Loucy (cell line): ENCODE measurements around the gene MGRN1.

Source experiments
- H2AFZ ChIP-seq: fragments of 200-600 bp; sonication (generic); 2 replicates; pipeline ENCODE4 v1.6.0; 2016; ENCODE audit warnings: antibody characterized with exemption, mild to moderate bottlenecking, low read length, moderate library complexity
- H3F3A ChIP-seq: fragments of 200-600 bp; 2 replicates; pipeline ENCODE4 v1.6.0; 2016; ENCODE audit warnings: antibody characterized with exemption, low read depth, mild to moderate bottlenecking
- H3K27me3 ChIP-seq: fragments of 200-600 bp; sonication (generic); 2 replicates; pipeline ENCODE4 v1.6.1; 2014; ENCODE audit warnings: low read length, mild to moderate bottlenecking; ENCODE audit not compliant: insufficient read depth, poor library complexity, severe bottlenecking
- H3K36me3 ChIP-seq: fragments of 200-600 bp; sonication (generic); 2 replicates; pipeline ENCODE4 v1.6.1; 2016; ENCODE audit warnings: low read length; ENCODE audit not compliant: insufficient read depth
- H3K4me1 ChIP-seq: fragments of 200-600 bp; sonication (generic); 2 replicates; pipeline ENCODE4 v1.5.1; 2014; ENCODE audit warnings: low read length, mild to moderate bottlenecking; ENCODE audit not compliant: insufficient read depth, poor library complexity, severe bottlenecking
- H3K4me2 ChIP-seq: fragments of 200-600 bp; sonication (generic); 2 replicates; pipeline ENCODE4 v1.6.0; 2014; ENCODE audit warnings: antibody characterized with exemption, low read length, low read depth, mild to moderate bottlenecking; ENCODE audit not compliant: poor library complexity, severe bottlenecking
- H3K4me3 ChIP-seq: fragments of 200-600 bp; sonication (generic); 2 replicates; pipeline ENCODE4 v1.5.1; 2014; ENCODE audit warnings: low read length, mild to moderate bottlenecking, mixed read lengths; ENCODE audit not compliant: poor library complexity, severe bottlenecking
- H3K79me2 ChIP-seq: fragments of 200-600 bp; sonication (generic); 2 replicates; pipeline ENCODE4 v1.6.1; 2014; ENCODE audit warnings: low read length; ENCODE audit not compliant: insufficient read depth
- H3K9ac ChIP-seq: fragments of 200-600 bp; sonication (generic); 2 replicates; pipeline ENCODE4 v1.6.0; 2014; ENCODE audit warnings: mild to moderate bottlenecking, low read depth, low read length, moderate library complexity; ENCODE audit not compliant: poor library complexity, severe bottlenecking
- H3K9me2 ChIP-seq: fragments of 200-600 bp; sonication (generic); replicated peaks from 2 replicates; pipeline ENCODE4 v1.6.1; 2016; ENCODE audit warnings: low read depth, low read length, mixed read lengths
- H3K9me3 ChIP-seq: fragments of 200-600 bp; sonication (generic); 2 replicates; pipeline ENCODE4 v1.6.1; 2014; ENCODE audit warnings: mild to moderate bottlenecking, antibody characterized with exemption, low read length, low read depth; ENCODE audit not compliant: insufficient read depth
- H4K20me1 ChIP-seq: fragments of 200-600 bp; sonication (generic); 2 replicates; pipeline ENCODE4 v1.6.0; 2014; ENCODE audit warnings: antibody characterized with exemption, low read length, mild to moderate bottlenecking; ENCODE audit not compliant: insufficient read depth, poor library complexity, severe bottlenecking
- CTCF ChIP-seq: fragments of 200-600 bp; sonication (generic); conservative IDR thresholded peaks from 2 replicates; pipeline ENCODE4 v1.5.1; 2014; ENCODE audit warnings: mild to moderate bottlenecking, antibody characterized with exemption, low read length
- EZH2phosphoT487 ChIP-seq: fragments of 200-600 bp; IDR thresholded peaks from 2 replicates; pipeline ENCODE4 v1.6.1; 2018; ENCODE audit warnings: antibody characterized with exemption, mild to moderate bottlenecking, moderate library complexity, borderline replicate concordance

Gene MGRN1

DNA sequence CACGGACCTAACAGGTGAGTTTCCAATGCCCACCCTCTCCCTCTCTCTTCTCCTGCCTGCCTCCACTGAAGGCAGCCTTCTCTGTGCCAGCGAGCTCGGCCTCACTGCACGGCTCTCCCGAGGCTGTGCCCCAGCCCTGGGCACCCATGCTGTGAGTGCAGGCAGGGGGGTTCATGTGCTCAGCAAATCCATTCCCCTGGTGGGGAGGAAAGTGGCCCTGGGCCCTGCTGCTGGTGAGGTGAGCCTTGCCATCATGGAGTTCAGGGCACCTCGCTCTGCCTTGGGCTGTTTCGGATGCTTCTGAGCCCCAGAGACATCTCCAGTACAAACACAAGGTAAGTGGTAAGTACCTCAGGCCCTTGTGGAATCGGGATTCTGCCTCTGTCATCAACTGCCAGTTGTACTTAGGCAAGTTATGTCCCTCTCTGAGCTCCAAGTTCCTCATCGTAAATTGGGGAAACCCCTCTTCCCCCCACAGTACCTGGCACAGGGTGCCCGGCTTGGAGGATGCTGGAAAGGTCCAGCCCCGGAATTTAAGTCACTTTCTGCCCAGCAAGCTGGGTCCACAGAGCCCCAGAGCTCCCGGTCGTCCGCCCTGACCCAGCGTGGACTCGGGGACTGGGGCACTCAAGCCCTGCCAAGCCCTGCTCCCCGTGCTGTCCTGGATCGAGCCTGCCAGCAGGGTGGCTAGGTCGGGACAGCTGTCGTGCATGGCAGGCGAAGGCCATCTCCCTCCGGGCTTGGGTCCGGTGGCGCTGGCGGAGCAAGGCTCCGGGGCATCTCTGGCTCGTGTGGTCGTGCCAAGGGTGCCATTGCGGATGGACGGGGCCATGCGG is 68.1 kb downstream of the MGRN1 start:
- peak overlapping the region; percentile 55 for H3K9ac ChIP-seq
- H3K4me2 ChIP-seq, result peak overlapping the region; percentile 76
- H3F3A ChIP-seq, result no peaks in the 10 kb centered on the region
- H3K36me3 ChIP-seq, result no peaks in the 10 kb centered on the region
- no peaks in the 10 kb centered on the region for H3K9me3 ChIP-seq
- H3K4me1 ChIP-seq, result no peaks in the 10 kb centered on the region
- H3K27me3 ChIP-seq, result no peaks in the 10 kb centered on the region
- H3K4me3 ChIP-seq, result peak overlapping the region; percentile 73
- TF ChIP-seq CTCF, result no peak
- TF ChIP-seq EZH2phosphoT487, result no peak
- peak overlapping the region; percentile 78; the same call in 1 of the 2 replicates for H2AFZ ChIP-seq
- H3K79me2 ChIP-seq, result peaks cover 5% of the 10 kb centered on the region; the same call in 1 of the 2 replicates
- H3K9me2 ChIP-seq, result no peaks in the 10 kb centered on the region
- no peaks in the 10 kb centered on the region for H4K20me1 ChIP-seq

- TF ChIP-seq CTCF, result no peak
- TF ChIP-seq EZH2phosphoT487, result no peak
- Histone ChIP-seq H3K4me3 (peak within 1 kb of the TSS; percentile 77), H3K36me3 (no peaks in the 10 kb centered on the region), H4K20me1 (no peaks in the 10 kb centered on the region), H3K79me2 (peaks cover 5% of the 10 kb centered on the region; the same call in 1 of the 2 replicates), H3K27me3 (no peaks in the 10 kb centered on the region), H3K4me2 (peak within 1 kb of the TSS; percentile 76), H3K9me2 (no peaks in the 10 kb centered on the region), H3F3A (no peaks in the 10 kb centered on the region), H3K4me1 (no peaks in the 10 kb centered on the region), H3K9ac (peak within 1 kb of the TSS; percentile 75), H2AFZ (peak within 1 kb of the TSS; percentile 78; the same call in 1 of the 2 replicates), H3K9me3 (no peaks in the 10 kb centered on the region)
Observed at GRCh38 chr16:4693296-4693955, 68.8 kb downstream of the MGRN1 start, which contains the start of gene NUDT16L1. Gene NUDT16L1 (plus strand): TSS chr16:4693562. CDS start chr16:4693727, 165 bp downstream.

DNA sequence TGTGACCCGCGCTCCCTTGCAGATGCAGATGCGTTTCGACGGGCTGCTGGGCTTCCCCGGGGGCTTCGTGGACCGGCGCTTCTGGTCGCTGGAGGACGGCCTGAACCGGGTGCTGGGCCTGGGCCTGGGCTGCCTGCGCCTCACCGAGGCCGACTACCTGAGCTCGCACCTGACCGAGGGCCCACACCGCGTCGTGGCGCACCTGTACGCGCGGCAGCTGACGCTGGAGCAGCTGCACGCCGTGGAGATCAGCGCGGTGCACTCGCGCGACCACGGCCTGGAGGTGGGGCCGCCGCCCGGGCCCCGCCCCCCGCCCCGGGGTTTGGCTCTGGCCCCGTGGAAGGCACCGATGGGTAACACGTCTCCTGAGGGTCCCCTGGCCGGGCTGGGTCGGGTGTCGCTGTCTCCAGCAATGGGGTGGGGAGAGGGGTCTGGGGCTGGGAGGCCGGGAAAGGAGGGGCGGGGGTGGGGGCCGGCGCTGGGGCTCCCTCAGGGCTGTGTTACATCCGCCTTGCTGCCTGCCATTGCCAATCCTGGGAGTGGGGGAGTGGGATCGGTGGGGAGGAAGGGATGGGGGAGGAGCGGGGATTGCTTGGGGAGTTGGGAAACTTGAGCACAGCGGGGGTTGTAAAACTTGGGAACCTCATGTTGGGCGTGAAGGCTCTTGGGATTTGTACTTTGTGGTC is 69.5 kb downstream of the MGRN1 start:
- Histone ChIP-seq H3F3A (no peaks in the 10 kb centered on the region), H3K9me2 (no peaks in the 10 kb centered on the region), H4K20me1 (no peaks in the 10 kb centered on the region), H2AFZ (peak overlapping the region; percentile 49; the same call in 1 of the 2 replicates), H3K79me2 (peaks cover 5% of the 10 kb centered on the region; the same call in 1 of the 2 replicates), H3K4me1 (no peaks in the 10 kb centered on the region), H3K4me2 (peak overlapping the region; percentile 51), H3K9me3 (no peaks in the 10 kb centered on the region), H3K9ac (peak overlapping the region; percentile 75), H3K4me3 (peak overlapping the region; percentile 77), H3K36me3 (no peaks in the 10 kb centered on the region), H3K27me3 (no peaks in the 10 kb centered on the region)
- TF ChIP-seq CTCF, result no peak
- TF ChIP-seq EZH2phosphoT487, result no peak
